Renal cortex interstitium (tissue), 11 donors: ENCODE data around the gene SDK2. TPM values are rescaled to one million over a fixed set of nuclear protein-coding genes. Genes with fewer than 3 reads are reported as not detected.

Experiments used
- DNase-seq, 11 donors: peaks; one replicate each; pipeline ENCODE4 v3.0.0-alpha.2; 2013; ENCODE audit warnings: low read depth in 9 of 11, low spot score in 4 of 11; ENCODE audit errors: extremely low read depth in 1 of 11
- polyA plus RNA-seq, 3 donors: library from polyadenylated mRNA; unstranded; fragments of 120-200 nt; gene quantifications; one replicate each; pipeline ENCODE4 v1.2.1, GENCODE V29; 2013; ENCODE audit not compliant: insufficient read length in 3 of 3

SDK2 gene
- polyA plus RNA-seq, 3 donors, result 6.8 to 11.1 (median 9.2) TPM

- DNase-seq, result no peak
These were observed 27.9 kb downstream of the SDK2 start for GRCh38 chr17:73616120-73616872.

GRCh38 chr17:73614256-73614655 is 30.0 kb downstream of the SDK2 start:
- DNase-seq, result no peak

DNA sequence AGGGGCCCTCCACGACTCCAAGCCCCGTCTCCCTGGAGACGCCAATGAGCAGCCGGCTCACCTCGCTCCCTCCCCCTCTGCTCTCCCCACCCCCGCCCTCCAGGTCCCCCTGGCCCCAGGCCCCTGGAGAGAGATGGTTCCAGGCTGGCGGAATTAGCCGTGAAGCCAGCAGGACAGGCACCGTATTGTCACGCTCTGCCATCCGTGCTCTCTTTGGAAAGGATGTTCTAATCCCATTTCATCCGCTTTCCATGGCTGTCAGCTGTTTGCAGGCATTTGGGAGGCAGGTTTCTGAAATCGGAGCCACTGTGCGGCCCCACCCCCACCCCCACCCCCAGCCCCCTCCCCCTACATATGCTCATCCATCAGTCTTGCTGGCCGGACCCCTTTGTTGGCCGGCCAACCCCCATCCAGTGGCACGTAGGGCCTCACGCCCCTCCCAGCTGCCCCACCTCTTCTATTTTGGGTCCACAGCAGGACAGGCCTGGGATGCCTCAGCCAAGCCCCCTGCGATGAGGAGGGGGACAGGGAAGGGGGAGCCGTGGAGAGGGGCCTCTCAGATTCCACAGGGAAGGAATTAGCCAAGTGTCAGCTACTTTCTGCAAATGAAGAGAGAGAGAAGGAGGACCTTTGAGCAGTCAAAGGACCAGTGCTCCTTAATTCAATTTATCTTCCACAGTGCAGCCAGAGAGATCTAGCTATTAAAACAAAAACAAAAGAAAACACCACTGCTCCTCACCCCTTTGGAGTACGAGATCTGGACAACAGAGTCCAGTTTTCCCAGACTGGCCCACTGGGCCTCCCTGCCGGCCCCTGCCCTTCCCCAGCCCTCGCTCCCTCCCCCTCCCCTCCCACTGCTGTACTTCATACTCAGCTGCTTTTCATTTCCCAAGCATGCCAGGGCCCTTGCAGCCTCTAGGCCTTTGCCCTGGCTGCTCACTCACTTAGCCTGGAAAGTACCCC is 30.7 kb downstream of the SDK2 start:
- DNase-seq, result peak in 8 of 11 donors; percentile 55 to 84 (median 78)

DNA sequence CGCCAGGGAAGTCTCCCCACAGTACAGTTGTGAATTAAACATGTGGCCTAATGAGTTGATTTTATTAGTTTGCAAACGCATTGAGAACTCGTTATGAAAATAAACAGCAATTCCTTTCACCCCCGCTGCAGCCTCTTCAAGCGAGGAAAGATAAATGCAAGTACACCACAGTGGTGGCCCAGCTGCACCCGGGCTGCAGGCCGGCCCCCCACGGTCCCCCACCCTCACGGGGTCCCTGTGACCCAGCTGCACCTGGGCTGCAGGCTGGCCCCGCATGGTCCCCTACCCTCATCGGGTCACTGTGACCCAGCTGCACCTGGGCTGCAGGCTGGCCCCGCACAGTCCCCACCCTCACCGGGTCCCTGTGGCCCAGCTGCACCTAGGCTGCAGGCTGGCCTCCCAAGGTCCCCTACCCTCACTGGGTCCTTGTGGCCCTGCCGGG is 32.2 kb downstream of the SDK2 start:
- DNase-seq, result no peak

DNA sequence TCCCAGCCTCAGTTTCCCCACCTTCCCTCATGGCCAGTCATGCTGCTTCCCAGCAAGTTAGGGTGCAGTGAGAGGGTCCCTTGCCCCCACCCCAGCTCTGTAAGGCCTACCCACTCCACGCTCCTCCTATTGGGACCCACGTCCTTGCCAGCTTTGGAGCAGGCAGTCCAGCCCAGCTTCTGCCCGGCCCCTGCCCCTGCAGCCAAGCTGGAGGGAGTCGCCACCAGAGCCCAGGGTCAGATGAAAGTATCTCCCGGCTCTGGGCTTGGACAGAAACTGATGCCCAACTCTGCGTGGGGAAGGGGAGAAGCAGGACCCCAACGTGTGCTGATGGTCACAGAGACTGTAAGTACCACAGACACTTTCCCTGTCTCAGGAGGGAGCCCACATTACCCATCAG is 32.6 kb downstream of the SDK2 start:
- no peak for DNase-seq

GRCh38 chr17:73610331-73610911 is 33.8 kb downstream of the SDK2 start:
- no peak for DNase-seq

- DNase-seq, result no peak
These were observed 34.5 kb downstream of the SDK2 start for GRCh38 chr17:73609758-73610157.

DNA sequence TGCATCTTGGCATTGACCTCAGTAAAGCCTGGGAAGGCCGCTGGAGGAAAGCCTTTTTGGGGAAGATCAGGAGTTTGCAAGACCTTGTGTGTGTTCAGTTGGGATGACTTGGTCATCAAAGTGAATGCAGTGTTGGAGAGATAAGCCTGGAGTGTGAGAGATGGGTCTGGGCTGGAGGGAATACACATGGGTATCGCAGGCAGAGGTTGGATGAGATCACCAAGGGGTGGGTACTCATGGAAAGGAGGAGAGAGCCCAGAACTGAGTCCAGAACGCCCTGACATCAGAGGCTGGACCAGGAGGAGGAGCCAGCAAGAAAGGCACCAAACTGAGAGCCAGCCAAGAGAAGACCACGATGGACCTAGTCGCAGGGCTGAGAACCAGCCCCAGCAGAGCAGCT is 35.2 kb downstream of the SDK2 start:
- DNase-seq, result no peak

DNA sequence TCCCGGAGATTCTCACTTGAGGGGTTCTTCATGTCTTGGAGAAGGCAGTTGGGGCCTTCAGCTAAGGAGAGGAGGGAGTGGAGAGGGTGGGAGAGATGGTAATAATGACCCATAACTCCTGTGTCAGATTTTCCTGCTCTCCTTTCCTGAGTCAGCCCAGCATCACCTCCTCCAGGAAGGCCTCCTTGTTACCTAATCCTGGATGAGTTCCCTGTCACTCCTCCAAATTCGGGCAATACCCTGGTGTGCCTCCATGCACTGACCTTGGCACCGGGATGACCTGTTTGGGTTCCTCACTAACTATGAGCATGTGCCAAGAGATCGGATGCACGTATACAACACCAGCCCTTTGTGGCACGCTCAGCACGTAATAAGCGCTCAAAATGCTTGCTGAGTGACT is 38.8 kb downstream of the SDK2 start:
- DNase-seq, result no peak

GRCh38 chr17:73604476-73604875 is 39.8 kb downstream of the SDK2 start:
- DNase-seq, result no peak

DNA sequence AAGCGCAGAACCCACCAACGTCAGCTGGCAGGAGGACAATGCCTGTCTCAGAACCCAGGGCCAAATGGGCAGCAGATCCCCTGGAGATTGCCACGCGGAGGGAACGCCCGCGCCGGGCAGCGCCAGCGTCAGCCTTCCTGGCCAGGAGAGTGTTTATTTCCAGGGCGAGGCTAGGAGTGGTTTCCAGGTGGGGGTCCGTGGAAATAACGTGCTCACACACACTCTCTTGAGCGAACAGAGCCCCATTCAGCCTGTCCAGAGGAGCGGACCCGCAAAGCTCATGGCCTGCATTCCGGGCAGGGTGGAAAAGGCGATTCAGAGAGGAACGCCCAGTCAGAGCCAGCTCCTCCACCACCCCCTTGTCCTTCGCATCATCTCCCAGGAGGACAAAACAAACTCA is 40.3 kb downstream of the SDK2 start:
- no peak for DNase-seq

GRCh38 chr17:73600103-73600871 is 44.0 kb downstream of the SDK2 start:
- peak in 2 of 11 donors; percentile 34 to 45 for DNase-seq

GRCh38 chr17:73599599-73599998 is 44.6 kb downstream of the SDK2 start:
- no peak for DNase-seq

DNA sequence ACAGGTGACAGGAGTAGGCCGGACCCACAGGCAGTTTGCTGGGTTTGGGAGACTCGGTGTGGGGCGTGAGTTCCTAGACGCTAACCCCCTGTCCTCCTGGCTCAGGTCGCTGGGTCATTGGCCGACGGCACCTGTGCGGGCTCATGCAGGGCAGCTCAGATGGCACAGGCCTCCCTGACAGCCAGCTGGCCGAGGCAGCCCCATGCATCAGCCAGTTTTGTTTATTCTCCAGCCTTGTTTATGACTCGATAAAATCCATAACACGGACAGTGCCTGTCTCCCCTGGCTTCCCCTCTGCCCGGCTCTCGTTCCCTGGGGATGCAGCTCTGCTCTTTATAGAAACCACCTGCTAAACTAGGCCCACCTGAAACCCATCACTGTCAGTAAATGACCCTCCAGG is 46.0 kb downstream of the SDK2 start:
- no peak for DNase-seq

- no peak for DNase-seq
These were observed 48.3 kb downstream of the SDK2 start for GRCh38 chr17:73595931-73596330.

DNA sequence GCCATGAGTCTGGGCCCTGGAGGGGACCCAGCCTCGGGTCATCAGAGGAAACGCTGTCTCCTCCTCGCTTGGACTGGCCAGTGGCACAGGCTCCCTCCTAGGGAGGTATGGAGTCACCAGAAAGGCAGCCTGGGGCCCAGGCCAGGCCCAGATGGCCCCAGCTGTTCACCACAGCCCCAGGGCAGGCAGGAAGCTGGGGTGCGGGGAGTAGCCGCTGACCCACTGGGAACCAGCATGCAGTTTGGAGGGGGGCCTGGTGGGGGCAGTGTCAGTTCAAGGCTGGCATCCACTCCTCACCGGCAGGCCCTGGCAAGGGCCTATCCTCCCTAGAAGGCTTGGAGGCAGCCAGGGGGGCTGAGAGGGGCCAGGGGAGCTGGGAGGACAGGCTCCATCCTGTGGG is 48.8 kb downstream of the SDK2 start:
- DNase-seq, result no peak

GRCh38 chr17:73595068-73595467 is 49.2 kb downstream of the SDK2 start:
- DNase-seq, result no peak

DNA sequence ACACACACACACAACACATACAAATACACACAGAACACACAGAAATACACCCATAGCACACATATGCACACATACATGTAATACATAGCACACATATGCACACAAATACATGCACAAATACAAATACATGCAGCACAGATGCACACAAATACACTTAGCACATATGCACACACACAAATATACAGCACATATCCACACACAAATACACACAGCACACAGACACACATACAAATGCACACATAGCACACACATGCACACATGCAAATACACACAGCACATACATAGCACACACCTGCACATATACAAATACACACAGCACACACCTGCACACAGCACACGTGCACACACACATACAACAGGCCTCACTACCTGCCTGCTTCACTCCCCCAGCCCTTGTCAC is 49.6 kb downstream of the SDK2 start:
- DNase-seq, result no peak

DNA sequence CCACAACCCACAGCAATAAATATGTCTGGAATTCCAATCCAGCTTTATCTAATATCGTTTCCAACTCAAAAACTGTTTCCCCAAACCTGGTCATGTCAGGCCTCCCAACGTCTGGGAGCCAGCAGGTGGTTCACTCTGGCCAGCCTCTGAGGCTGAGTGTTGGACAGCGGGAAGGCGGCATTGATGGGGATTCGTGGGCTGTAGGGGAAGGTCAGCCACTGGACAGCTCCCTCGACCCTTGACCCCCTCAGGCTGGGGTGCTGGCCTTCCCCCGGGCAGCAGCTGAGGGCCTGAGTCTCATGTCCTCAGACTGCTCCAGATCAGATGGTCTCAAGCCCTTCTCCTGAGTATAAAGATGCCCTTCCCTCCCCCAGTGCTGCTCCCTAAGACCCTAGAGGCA is 50.2 kb downstream of the SDK2 start:
- DNase-seq, result no peak
